ENCODE data around the gene LRRC34.

The LRRC34 gene

GRCh38 chr3:169764882-169765612 lies 47.7 kb downstream of the LRRC34 start, which contains the start of gene TERC:
Gene TERC (minus strand): TSS chr3:169765060.
- DNase-seq (ENCODE audit: low spot score), result peak; percentile 89

DNA sequence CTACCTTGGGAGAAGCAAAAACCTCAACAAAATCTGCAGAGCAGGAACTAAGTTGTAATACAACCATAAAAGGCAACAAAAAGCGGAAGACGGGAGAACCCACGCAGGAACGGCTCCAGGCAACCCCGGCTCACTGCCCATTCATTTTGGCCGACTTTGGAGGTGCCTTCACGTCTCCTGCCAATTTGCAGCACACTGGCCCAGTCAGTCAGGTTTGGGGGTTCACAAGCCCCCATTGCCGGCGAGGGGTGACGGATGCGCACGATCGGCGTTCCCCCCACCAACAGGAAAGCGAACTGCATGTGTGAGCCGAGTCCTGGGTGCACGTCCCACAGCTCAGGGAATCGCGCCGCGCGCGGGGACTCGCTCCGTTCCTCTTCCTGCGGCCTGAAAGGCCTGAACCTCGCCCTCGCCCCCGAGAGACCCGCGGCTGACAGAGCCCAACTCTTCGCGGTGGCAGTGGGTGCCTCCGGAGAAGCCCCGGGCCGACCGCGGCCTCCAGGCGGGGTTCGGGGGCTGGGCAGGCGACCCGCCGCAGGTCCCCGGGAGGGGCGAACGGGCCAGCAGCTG lies 48.3 kb downstream of the LRRC34 start:
- peak; percentile 47 for DNase-seq (ENCODE audit: low spot score)

- no peak for DNase-seq (ENCODE audit: low spot score)
Measured at GRCh38 chr3:169760479-169760878, 52.2 kb downstream of the LRRC34 start.

DNA sequence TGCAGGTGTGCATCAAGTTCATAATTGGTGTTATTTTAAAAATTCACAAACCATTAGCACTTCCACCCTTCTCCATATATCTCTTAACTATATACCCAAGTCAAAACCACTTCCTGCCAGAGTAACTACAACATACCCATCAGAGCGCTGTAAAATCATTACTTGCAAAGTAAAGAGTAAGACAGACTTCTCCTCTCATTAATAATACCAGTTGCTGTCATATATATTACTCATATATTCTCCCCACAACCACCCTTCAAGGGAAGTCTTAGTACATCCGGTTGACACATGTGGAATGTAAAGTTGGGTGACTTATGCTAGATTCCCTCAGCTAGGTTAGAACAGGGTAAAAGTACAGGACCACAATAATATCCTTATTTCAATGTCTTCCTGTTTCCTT lies 53.4 kb downstream of the LRRC34 start:
- no peak for DNase-seq (ENCODE audit: low spot score)

DNA sequence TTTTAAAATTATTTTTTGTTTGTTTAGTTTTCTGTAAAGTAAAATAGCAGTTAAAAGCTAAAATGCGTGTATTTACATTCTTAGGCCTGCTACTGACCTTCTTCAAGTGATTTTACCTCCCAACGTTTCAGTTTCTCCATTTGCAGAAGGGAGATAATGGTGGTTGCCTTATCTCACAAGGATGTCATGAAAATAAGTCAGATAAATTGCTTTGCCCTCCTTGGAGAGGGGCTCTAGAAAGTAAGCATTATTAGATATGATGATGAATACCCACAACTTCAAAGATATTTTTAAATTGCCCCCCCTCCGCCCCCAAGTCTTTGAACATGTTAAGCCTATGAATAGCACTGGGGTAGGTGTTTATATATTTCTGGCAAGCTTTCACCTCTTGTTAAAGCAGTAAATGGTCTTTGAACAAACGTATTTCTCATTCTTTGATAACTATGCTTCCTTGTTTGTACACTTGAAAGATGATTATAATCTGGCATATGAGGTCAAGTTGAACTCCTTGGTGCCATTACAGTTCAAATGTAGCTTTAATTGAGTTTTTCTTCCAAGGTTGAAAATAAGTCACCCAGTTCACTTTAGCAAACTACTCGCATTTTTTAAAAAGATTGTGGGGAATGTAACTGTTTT lies 54.2 kb downstream of the LRRC34 start:
- no peak for DNase-seq (ENCODE audit: low spot score)

DNA sequence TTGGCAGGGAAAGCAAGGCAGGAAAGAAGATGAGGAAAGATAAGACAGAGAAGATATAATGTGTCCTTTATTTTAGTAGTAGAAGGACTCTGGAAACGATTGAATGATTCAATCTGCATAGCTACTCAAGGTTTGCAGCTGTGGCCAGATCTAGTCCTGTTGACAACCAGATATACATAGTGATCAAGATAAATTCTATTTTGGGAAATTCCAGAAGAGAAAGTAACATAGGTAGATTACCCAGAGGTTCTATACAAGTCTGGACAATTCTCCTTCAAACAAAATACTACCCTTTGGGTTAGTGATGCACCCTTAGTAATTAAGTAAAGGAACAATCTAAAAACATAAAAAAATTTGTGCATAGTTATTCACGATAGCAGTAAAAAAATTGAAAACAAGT lies 57.2 kb downstream of the LRRC34 start:
- DNase-seq (ENCODE audit: low spot score), result no peak

- no peak for DNase-seq (ENCODE audit: low spot score)
Measured at GRCh38 chr3:169754711-169755110, 58.0 kb downstream of the LRRC34 start.

DNA sequence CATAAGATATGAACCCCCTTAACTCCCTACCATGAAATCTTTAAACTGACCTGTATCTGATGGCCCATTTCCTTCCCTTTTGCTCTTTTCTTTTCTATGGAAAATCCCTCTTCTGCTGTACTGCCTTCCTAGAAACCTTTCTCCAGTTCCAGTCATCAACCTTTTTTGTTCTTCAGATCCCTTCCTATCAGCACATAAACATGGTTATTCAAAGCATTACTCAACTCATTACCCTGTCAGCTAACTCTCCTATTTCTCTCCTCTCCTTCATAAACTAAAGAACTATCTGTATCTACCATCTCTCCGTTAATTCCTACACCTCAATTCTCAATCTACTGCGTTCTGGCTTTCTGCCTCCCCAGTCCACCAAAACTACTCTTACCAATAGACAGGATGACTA lies 60.8 kb downstream of the LRRC34 start:
- DNase-seq (ENCODE audit: low spot score), result no peak

DNA sequence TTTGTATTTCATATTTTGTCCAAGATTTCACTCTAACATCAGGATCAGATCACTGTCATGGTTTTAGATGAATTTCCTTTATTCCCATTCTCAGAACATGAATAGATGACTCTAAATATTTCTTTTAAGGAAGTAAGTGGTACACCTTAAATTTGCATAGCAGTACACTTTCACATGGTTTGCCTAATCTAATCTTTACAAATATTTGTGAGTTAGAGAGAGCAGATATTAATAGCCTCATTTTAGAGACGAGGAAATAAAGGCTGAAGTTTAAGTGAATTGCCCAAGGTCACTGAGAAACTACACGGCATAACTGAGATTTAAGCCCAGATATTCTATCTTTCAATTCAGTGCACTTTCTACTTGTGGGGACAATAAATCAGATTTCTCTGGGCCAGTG lies 62.0 kb downstream of the LRRC34 start:
- DNase-seq (ENCODE audit: low spot score), result no peak

GRCh38 chr3:169748670-169749069 lies 64.0 kb downstream of the LRRC34 start:
- DNase-seq (ENCODE audit: low spot score), result no peak

- DNase-seq (ENCODE audit: low spot score), result no peak
Measured at GRCh38 chr3:169746924-169747323, 65.8 kb downstream of the LRRC34 start.

DNA sequence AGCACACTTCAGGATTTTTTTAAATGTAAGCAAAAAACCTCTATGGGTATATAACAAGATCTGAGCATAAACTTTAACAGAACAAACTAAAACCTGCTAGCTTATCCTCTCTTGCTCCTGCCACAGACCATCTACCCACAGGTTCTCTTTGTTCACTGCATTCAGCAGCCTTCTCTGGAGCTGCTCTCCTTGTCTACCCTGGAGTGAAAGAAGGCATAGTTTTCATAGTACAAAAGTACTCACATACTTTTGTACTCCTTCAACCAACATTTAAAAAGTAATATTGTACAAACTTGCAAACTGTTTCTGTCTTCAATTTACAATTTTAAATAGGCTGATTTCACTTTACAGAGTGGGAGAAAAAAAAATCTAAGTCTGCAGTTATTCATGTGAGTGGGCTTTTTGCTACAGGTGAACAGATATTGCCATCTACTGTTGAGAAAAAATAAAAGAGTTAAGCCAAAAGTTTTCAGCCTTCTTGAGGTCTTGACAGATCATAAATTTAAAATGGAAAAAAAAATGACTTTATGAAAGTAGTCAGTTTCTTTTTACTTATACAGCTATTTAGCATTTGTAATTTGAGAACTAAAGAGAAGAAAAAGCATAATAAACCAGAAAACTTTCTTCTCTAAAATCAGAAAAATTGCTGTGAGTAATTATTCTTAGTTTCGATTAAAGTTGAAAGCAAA lies 68.2 kb downstream of the LRRC34 start:
- DNase-seq (ENCODE audit: low spot score), result no peak

Measured in AG08395 (cell line).